Measurements from ENCODE around the gene CTSK.
"Not testable (repeated sequence)": the region's sequence is repeated elsewhere in the genome, so short reads cannot be mapped to it uniquely, and the experiment has no call there.

CTSK gene

DNA sequence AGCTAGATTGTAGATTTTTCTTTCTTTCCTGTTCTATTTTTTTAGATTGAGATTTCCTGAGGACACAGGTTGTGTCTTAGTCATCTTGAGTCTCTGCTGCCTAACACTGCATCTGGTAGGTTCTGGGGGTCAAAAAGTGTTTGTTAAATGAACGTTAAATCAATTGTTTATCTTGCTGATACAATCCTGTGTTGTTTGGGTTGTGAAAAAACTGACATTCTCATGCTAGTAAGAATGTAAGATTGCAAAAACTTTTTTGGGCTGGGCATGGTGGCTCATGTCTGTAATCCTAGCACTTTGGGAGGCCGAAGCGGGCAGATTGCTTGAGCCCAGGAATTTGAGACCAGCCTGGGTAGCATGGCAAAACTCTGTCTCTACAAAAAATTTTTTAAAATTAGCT is 3.4 kb downstream of the CTSK start:
- no peak for FAIRE-seq
- TF ChIP-seq, protein P1, sequence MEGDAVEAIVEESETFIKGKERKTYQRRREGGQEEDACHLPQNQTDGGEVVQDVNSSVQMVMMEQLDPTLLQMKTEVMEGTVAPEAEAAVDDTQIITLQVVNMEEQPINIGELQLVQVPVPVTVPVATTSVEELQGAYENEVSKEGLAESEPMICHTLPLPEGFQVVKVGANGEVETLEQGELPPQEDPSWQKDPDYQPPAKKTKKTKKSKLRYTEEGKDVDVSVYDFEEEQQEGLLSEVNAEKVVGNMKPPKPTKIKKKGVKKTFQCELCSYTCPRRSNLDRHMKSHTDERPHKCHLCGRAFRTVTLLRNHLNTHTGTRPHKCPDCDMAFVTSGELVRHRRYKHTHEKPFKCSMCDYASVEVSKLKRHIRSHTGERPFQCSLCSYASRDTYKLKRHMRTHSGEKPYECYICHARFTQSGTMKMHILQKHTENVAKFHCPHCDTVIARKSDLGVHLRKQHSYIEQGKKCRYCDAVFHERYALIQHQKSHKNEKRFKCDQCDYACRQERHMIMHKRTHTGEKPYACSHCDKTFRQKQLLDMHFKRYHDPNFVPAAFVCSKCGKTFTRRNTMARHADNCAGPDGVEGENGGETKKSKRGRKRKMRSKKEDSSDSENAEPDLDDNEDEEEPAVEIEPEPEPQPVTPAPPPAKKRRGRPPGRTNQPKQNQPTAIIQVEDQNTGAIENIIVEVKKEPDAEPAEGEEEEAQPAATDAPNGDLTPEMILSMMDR (IDR thresholded peaks at IDR 0.05; ENCODE audit: insufficient read depth, missing control alignments) = no peak
- DNase-seq (ENCODE audit: insufficient read length, low spot score) = no peak

GRCh38 chr1:150799089-150799488 is 9.0 kb downstream of the CTSK start:
- DNase-seq (ENCODE audit: insufficient read length, low spot score) (no peak), FAIRE-seq (no peak)
- TF ChIP-seq, protein P1 (IDR thresholded peaks at IDR 0.05; ENCODE audit: insufficient read depth, missing control alignments) = no peak

GRCh38 chr1:150798525-150798924 is 9.5 kb downstream of the CTSK start:
- DNase-seq (ENCODE audit: insufficient read length, low spot score) (no peak), FAIRE-seq (no peak)
- TF ChIP-seq, protein P1 (IDR thresholded peaks at IDR 0.05; ENCODE audit: insufficient read depth, missing control alignments) = no peak

GRCh38 chr1:150796374-150796773 is 11.7 kb downstream of the CTSK start:
- FAIRE-seq = no peak
- TF ChIP-seq, protein P1 (IDR thresholded peaks at IDR 0.05; ENCODE audit: insufficient read depth, missing control alignments) = no peak
- DNase-seq (ENCODE audit: insufficient read length, low spot score) = no peak

- DNase-seq (ENCODE audit: insufficient read length, low spot score) = not testable (repeated sequence)
Observed at GRCh38 chr1:150793778-150794177, 14.3 kb downstream of the CTSK start.

GRCh38 chr1:150793221-150793620 is 14.8 kb downstream of the CTSK start:
- TF ChIP-seq, protein P1 (IDR thresholded peaks at IDR 0.05; ENCODE audit: insufficient read depth, missing control alignments) = no peak
- FAIRE-seq = no peak
- DNase-seq (ENCODE audit: insufficient read length, low spot score) = no peak

More at GRCh38 chr1:150793778-150794177, 14.3 kb downstream of the CTSK start:
- not testable (repeated sequence) for FAIRE-seq

DNA sequence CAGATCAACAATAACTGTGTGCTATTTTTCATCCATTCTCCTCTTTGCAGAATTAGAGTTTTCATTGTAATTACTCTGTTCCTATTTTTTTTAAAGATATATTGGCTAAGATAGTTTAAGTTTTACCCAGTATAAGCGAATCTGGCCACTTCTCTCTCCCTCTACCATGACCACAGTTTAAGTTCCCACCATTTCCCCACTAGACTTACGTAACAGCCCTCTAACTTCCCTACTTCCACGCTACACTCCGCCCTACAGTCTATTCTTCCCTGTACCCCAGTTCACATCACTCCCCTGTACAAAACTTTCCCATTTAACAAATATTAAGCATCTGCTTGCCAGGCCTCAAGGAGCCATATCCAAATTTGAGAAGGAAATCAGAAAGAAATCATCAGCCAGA is 16.5 kb downstream of the CTSK start:
- DNase-seq (ENCODE audit: insufficient read length, low spot score) = no peak
- FAIRE-seq = no peak
- TF ChIP-seq, protein P1 (IDR thresholded peaks at IDR 0.05; ENCODE audit: insufficient read depth, missing control alignments) = no peak

DNA sequence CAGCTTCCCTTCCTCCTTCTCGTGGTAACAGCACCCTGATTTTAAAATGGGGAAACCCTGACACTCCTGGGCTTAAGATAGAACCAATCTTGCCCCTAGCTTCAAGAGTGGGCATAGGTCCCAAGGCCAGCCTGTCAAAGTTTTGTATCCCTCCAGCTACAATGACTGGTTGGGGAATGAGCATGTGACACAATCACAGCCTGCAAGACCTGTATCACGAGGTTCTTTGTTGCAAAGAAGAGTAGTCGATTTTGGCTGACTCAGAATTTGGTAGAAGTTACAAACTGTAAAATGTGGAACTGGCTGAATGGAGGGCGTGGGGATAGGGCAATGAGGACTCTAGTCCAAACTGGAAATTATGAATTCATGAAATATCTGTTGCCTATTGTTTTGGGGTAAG is 18.7 kb downstream of the CTSK start:
- no peak for DNase-seq (ENCODE audit: insufficient read length, low spot score)
- no peak for FAIRE-seq
- TF ChIP-seq, protein P1 (IDR thresholded peaks at IDR 0.05; ENCODE audit: insufficient read depth, missing control alignments) = no peak
